ENCODE data around the gene OS9. TPM values are rescaled to one million over a fixed set of nuclear protein-coding genes. Genes with fewer than 3 reads are reported as not detected.

Gene OS9
- total and polyA plus RNA-seq, 9 of the 15 experiments (the other 6 are each of a cell fraction or from before 2014, with no cell fraction given): 4.6 to 105 (median 89.5) TPM

DNA sequence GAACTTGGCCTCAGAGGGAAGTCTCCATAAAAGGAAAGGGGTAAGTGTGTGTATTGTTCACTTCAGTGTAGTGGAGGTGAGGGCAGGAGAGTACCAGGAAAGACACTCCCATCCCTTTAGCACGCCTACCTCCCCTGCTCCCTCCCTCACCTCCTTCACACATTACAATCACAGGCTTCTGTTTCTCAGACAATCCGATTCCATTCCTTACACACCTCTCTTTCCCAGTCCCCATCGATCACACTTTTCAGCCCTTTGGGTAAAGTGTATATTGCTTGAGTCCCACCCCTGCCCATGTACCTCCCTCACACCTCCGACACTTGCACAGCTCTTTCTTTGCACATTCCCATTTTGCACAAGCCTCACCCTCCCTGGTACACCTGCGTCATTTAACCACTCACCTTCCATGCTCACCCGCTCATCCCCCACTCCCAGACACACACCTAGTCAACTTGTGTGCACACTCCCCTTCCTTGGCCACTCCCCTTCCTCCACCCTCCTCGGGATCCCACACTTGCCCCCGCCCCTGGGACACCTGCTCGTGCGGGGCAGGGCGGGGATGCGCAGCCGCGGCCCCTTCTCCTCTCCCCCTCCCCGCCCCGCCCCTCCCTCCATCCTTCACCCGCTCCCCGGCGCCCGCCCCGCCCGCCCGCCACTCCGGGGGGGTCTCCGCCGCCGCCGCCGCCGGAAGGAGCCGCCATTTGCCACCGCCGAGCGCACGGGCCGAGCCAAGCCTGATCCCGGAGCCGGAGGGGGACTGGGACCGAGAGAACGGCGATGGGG is 60.7 kb downstream of the OS9 start, which contains the start of gene MARCHF9 (continued):
- peak; percentile 43; the same call in 1 of the 2 replicates for TF ChIP-seq TOE1 (IDR thresholded peaks at IDR 0.05; ENCODE audit: borderline replicate concordance)
- no peak for TF ChIP-seq TOE1 (CRISPR knock-in tag; IDR thresholded peaks at IDR 0.05; ENCODE audit: borderline replicate concordance, low read depth)
- TF ChIP-seq HNRNPK (IDR thresholded peaks at IDR 0.05; ENCODE audit: low read depth, low read length, poor library complexity, severe bottlenecking): no peak
- no peak for TF ChIP-seq ZNF507 (tag; conservative IDR thresholded peaks at IDR 0.05)
- peak in 1 of 2 experiments; percentile 83; a peak in 2 of 4 replicates for TF ChIP-seq HDAC1 (IDR thresholded peaks at IDR 0.05)
- TF ChIP-seq POLR2G (IDR thresholded peaks at IDR 0.05; ENCODE audit: low read depth, low read length): peak; percentile 52
- TF ChIP-seq GATA2 (CRISPR knock-in tag; IDR thresholded peaks at IDR 0.05): no peak
- no peak for TF ChIP-seq EP400 (IDR thresholded peaks at IDR 0.05)
- TF ChIP-seq HMG20B (CRISPR knock-in tag; IDR thresholded peaks at IDR 0.05): no peak
- no peak for TF ChIP-seq NR1H2 (CRISPR knock-in tag; IDR thresholded peaks at IDR 0.05)
- no peak for TF ChIP-seq TRIM24 (IDR thresholded peaks at IDR 0.05)
- TF ChIP-seq SMARCB1 (IDR thresholded peaks at IDR 0.05; ENCODE audit: insufficient read length, low read depth): no peak
- no peak for TF ChIP-seq AFF4 (CRISPR knock-in tag; IDR thresholded peaks at IDR 0.05)
- TF ChIP-seq PTRF (tag; IDR thresholded peaks at IDR 0.05): no peak
- no peak for TF ChIP-seq ZFP30 (CRISPR knock-in tag; IDR thresholded peaks at IDR 0.05; ENCODE audit: borderline replicate concordance)
- no peak for TF ChIP-seq SMAD2 (IDR thresholded peaks at IDR 0.05; ENCODE audit: low read depth, low read length)
- no peak for TF ChIP-seq GMEB1 (CRISPR knock-in tag; IDR thresholded peaks at IDR 0.05)
- TF ChIP-seq, protein P1, sequence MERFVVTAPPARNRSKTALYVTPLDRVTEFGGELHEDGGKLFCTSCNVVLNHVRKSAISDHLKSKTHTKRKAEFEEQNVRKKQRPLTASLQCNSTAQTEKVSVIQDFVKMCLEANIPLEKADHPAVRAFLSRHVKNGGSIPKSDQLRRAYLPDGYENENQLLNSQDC (CRISPR knock-in tag; IDR thresholded peaks at IDR 0.05): no peak
